Vagina (tissue), 2 donors: ENCODE measurements around the gene PAQR5. TPM values are rescaled to one million over a fixed set of nuclear protein-coding genes. Genes with fewer than 3 reads are reported as not detected.

Experiments used
- DNase-seq, 2 donors: peaks; one replicate each; pipeline ENCODE4 v3.0.0-alpha.2; 2017; ENCODE audit errors: extremely low spot score in 2 of 2
- H3K27ac ChIP-seq: fragments of 200-600 bp; sonication (generic); one replicate; pipeline ENCODE4 v1.5.1; 2019
- H3K27me3 ChIP-seq: fragments of 200-600 bp; sonication (generic); one replicate; pipeline ENCODE4 v1.5.1; 2019
- H3K36me3 ChIP-seq, 2 donors: fragments of 200-600 bp; sonication (generic); one replicate each; pipeline ENCODE4 v1.5.1; 2017 to 2019
- H3K4me1 ChIP-seq: fragments of 200-600 bp; sonication (generic); one replicate; pipeline ENCODE4 v1.5.1; 2019
- H3K4me3 ChIP-seq, 2 donors: fragments of 200-600 bp; sonication (generic); 1 replicate in 1 of 2; 2 replicates in 1 of 2; pipeline ENCODE4 v1.5.1; 2016 to 2019
- H3K9me3 ChIP-seq: fragments of 200-600 bp; sonication (generic); one replicate; pipeline ENCODE4 v1.5.1; 2019
- CTCF ChIP-seq, 3 experiments: fragments of 450-650 bp in 2 of 3; fragments of 200-600 bp in 1 of 3; sonication (generic) in 1 of 3; IDR thresholded peaks; one replicate each; pipeline ENCODE4 v1.5.1; 2017 to 2019; ENCODE audit warnings: antibody characterized with exemption in 3 of 3, mild to moderate bottlenecking in 2 of 3, moderate library complexity in 2 of 3
- POLR2A ChIP-seq, 2 donors: fragments of 450-650 bp; IDR thresholded peaks; one replicate each; pipeline ENCODE4 v1.6.1; 2017; ENCODE audit warnings: antibody characterized with exemption in 2 of 2, mild to moderate bottlenecking in 2 of 2, moderate library complexity in 2 of 2
- POLR2AphosphoS5 ChIP-seq, 2 donors: sonication (generic); formaldehyde crosslinking; IDR thresholded peaks; one replicate each; pipeline ENCODE4 v1.9.0; 2017; ENCODE audit warnings: antibody characterized with exemption in 2 of 2, mild to moderate bottlenecking in 2 of 2, low read depth in 1 of 2; ENCODE audit not compliant: insufficient read depth in 1 of 2
- intact Hi-C: fragments of 100-400 bp; cut with DNase I; formaldehyde crosslinking; loops from one replicate; pipeline ENCODE4 v1.15.1; 2023
- total RNA-seq: library from RNA; depleted of rRNA; stranded (reverse); fragments of >200 nt; gene quantifications from one replicate; pipeline ENCODE4 v1.2.3, GENCODE V29; 2016

PAQR5 gene
- total RNA-seq, 1 donor from 2014 or later: 9.1 TPM

DNA sequence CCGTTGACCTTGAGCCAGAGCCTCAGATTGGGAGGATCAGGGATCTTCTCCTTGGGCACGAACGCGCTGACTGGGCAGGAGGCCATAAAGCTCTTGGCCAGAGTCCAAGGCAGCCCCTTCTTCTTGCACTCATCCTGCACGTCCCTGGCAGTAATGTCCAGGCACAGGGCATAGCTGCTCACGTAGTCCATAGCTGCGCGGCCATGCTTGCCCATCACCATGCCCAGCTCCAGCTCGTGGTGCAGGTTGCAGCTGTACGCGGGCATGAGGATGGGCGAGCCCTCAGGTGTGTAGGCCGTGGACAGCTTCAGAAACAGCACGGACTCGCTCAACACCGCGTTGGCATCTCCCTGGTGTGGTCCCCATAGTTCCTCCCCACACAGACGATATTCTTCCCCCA lies 136.0 kb downstream of the PAQR5 start:
- TF ChIP-seq POLR2A (IDR thresholded peaks at IDR 0.05) (no peak), POLR2AphosphoS5 (IDR thresholded peaks at IDR 0.05; ENCODE audit: insufficient read depth in 1 of 2, low read depth in 1 of 2) (no peak), CTCF (IDR thresholded peaks at IDR 0.05) (no peak)
- Histone ChIP-seq H3K27ac (no peak overlapping the region), H3K36me3 (no peaks in the 10 kb centered on the region), H3K4me3 (no peak overlapping the region), H3K4me1 (no peaks in the 10 kb centered on the region), H3K27me3 (no peaks in the 10 kb centered on the region), H3K9me3 (no peaks in the 10 kb centered on the region)
- no peak for DNase-seq
- intact Hi-C loops: no loop called here

DNA sequence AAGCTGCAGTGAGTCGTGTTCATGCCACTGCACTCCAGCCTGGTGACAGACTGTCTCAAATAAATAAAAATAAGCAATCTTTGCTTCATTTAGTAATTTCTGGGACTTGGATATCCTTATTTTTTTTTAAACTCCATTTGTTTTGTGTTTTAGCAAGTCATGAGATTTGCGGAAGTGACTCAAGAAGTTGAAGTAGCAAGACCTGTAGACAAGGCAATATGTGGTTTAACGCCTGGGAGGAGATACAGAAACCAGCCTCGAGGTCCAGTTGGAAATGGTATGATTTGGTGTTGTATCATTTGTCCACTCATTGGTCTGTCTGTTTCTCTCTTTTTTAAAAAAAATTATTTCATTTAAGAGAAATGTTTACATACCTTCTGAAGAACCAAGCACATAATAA lies 137.3 kb downstream of the PAQR5 start:
- DNase-seq: no peak
- TF ChIP-seq CTCF (IDR thresholded peaks at IDR 0.05) (no peak), POLR2AphosphoS5 (IDR thresholded peaks at IDR 0.05; ENCODE audit: insufficient read depth in 1 of 2, low read depth in 1 of 2) (no peak), POLR2A (IDR thresholded peaks at IDR 0.05) (no peak)
- Histone ChIP-seq H3K27me3 (no peaks in the 10 kb centered on the region), H3K4me3 (no peak overlapping the region), H3K36me3 (no peaks in the 10 kb centered on the region), H3K27ac (no peak overlapping the region), H3K4me1 (no peaks in the 10 kb centered on the region), H3K9me3 (no peaks in the 10 kb centered on the region)
- intact Hi-C loops: no loop called here

GRCh38 chr15:69436951-69437350 lies 138.2 kb downstream of the PAQR5 start:
- intact Hi-C loops: no loop called here
- DNase-seq: no peak
- Histone ChIP-seq H3K9me3 (no peaks in the 10 kb centered on the region), H3K27me3 (no peaks in the 10 kb centered on the region), H3K4me3 (no peak overlapping the region), H3K4me1 (no peaks in the 10 kb centered on the region), H3K27ac (no peak overlapping the region), H3K36me3 (no peaks in the 10 kb centered on the region)
- TF ChIP-seq CTCF (IDR thresholded peaks at IDR 0.05): no peak
- TF ChIP-seq POLR2A (IDR thresholded peaks at IDR 0.05): no peak
- no peak for TF ChIP-seq POLR2AphosphoS5 (IDR thresholded peaks at IDR 0.05; ENCODE audit: insufficient read depth in 1 of 2, low read depth in 1 of 2)

- Histone ChIP-seq H3K27me3 (no peaks in the 10 kb centered on the region), H3K4me3 (no peak overlapping the region), H3K27ac (no peak overlapping the region), H3K4me1 (no peaks in the 10 kb centered on the region), H3K36me3 (no peaks in the 10 kb centered on the region), H3K9me3 (no peaks in the 10 kb centered on the region)
- intact Hi-C loops: no loop called here
- DNase-seq: no peak
- TF ChIP-seq POLR2A (IDR thresholded peaks at IDR 0.05) (no peak), CTCF (IDR thresholded peaks at IDR 0.05) (no peak), POLR2AphosphoS5 (IDR thresholded peaks at IDR 0.05; ENCODE audit: insufficient read depth in 1 of 2, low read depth in 1 of 2) (no peak)
Observed at GRCh38 chr15:69439623-69440022, 140.9 kb downstream of the PAQR5 start.

GRCh38 chr15:69443032-69443611 lies 144.4 kb downstream of the PAQR5 start:
- Histone ChIP-seq H3K27ac (no peak overlapping the region), H3K27me3 (no peaks in the 10 kb centered on the region), H3K9me3 (no peaks in the 10 kb centered on the region), H3K4me1 (no peaks in the 10 kb centered on the region), H3K4me3 (no peak overlapping the region), H3K36me3 (no peaks in the 10 kb centered on the region)
- intact Hi-C loops: no loop called here
- TF ChIP-seq CTCF (IDR thresholded peaks at IDR 0.05) (no peak), POLR2AphosphoS5 (IDR thresholded peaks at IDR 0.05; ENCODE audit: insufficient read depth in 1 of 2, low read depth in 1 of 2) (no peak), POLR2A (IDR thresholded peaks at IDR 0.05) (no peak)
- DNase-seq: no peak
